ELF-1 (cell line): Measurements from ENCODE around the gene SLC24A4.

Experiments used
- DNase-seq: peaks from one replicate; pipeline ENCODE4 v3.0.0-alpha.2; 2016; ENCODE audit warnings: low read depth, low spot score

SLC24A4 gene

GRCh38 chr14:92475451-92476187, 152.7 kb downstream of the SLC24A4 start:
- DNase-seq, result no peak

- no peak for DNase-seq
Observed at GRCh38 chr14:92480856-92481255, 157.9 kb downstream of the SLC24A4 start.

GRCh38 chr14:92481386-92481785, 158.4 kb downstream of the SLC24A4 start:
- DNase-seq, result no peak

GRCh38 chr14:92481811-92482555, 159.0 kb downstream of the SLC24A4 start:
- no peak for DNase-seq

DNA sequence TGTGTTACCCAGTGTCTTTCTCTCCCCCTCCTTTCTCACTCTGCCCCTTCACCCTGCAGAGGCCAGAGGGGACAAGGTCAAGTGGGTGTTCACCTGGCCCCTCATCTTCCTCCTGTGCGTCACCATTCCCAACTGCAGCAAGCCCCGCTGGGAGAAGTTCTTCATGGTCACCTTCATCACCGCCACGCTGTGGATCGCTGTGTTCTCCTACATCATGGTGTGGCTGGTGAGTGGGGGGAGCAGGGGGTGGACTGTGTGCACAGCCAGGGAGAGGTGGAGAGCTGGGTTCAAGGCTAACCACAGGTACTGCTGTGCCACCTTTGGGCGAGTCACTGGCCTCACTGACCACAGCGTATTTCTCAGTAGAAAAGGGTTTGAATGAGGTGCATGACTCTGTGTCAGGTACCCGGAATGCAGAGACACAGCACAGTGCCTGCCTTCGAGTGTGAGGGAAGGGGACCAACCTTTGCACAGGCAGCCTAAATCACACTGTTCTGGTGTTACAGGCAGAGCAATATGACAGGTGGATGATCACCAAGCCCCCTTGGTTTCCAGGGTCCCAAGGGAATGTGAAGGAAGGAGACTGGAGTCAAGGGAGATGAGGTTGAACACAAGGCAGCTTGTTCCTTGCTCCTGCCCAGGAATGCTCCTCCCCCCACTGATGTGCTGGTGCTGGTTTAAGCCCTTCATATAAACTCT, 159.8 kb downstream of the SLC24A4 start:
- DNase-seq, result no peak

DNA sequence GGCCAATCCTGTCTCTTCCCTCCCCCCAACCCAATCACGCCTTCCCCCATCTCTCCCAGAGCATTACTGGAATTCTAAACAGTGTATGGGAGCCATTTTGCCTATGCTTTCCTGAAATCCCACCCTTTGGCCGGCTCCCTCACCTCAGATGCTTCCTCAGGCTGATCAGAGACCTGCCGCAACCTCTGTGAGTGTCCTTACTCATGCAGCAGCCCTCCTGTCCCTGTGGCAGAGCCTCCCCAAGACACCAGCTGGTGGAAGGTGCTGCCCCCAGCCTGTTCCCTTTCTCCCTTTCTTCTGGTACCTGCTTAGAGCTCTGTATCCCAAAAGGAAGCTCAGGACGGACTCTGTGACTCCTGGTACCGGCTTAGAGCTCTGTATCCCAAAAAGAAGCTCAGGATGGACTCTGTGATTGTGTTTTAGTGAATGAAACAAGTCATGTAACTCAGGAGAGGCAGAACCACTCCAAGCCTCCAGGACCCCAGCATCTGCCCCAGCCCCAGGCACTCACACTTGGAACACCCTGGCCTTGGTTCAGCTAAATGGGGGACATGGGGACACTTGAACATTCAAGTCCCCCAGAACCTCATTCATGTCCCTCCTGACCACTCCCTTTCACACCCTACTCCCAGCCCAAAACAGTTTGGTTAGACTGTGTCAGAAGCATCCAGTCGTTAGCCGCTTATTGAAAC, 161.3 kb downstream of the SLC24A4 start:
- DNase-seq, result no peak

DNA sequence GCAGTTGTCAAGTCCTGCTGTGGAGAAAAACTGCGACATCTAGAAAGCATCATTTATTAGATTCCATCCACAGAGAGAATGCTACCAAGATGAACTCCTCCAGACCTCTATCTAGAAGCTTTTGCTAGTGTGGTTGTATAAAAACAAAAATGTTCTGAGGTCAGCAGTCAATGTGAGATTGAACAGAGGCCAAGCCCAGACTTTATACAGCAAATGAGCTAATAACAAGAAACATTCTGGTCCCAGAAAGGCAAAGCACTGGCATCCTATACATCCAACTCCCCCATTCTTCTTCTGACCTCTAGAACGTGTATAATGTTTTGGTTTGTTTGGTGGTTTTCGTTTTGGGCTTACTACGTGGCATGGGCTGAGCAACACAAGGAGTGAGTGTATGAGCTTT, 163.9 kb downstream of the SLC24A4 start:
- no peak for DNase-seq

- DNase-seq, result no peak
Observed at GRCh38 chr14:92487513-92488133, 164.7 kb downstream of the SLC24A4 start.

DNA sequence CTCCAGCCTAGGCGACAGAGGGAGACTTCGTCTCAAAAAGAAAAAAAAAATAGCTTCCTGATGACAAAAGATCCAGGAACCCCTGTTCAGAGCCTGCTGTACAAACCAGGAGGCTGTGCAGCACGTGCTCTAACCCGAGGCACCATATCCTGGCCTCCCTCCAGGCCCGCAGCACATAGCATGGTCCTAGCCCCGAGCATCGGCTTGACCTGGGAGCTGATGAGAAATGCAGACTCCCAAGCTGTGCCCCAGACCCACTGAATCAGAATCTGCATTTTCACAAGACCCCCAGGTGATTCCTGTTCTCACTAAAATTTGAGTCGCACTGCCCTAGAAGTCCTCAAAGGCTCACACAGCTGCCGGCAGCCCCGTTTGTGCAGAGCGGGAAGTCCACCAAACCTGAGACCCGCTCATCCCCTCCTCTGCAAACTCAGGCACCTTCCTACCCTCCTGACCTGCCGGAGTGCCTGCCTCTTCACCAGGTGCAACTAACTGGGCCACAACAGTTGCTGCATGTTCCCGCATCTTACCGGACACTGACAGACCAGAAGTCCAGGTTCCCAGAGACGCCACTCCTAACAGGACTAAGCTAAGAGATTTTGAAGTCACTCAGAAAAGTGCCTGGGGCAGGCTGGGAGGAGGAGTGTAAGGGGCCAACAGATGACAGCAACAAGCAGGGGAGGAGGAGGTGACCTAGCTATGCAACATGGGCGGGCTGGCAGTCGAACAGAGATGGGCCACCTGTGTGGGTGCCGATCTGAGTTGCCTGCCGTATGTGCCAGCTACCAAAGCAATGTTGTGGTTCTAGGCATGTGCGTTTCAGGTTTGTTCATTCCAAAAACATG, 166.7 kb downstream of the SLC24A4 start:
- peak; percentile 66 for DNase-seq

DNA sequence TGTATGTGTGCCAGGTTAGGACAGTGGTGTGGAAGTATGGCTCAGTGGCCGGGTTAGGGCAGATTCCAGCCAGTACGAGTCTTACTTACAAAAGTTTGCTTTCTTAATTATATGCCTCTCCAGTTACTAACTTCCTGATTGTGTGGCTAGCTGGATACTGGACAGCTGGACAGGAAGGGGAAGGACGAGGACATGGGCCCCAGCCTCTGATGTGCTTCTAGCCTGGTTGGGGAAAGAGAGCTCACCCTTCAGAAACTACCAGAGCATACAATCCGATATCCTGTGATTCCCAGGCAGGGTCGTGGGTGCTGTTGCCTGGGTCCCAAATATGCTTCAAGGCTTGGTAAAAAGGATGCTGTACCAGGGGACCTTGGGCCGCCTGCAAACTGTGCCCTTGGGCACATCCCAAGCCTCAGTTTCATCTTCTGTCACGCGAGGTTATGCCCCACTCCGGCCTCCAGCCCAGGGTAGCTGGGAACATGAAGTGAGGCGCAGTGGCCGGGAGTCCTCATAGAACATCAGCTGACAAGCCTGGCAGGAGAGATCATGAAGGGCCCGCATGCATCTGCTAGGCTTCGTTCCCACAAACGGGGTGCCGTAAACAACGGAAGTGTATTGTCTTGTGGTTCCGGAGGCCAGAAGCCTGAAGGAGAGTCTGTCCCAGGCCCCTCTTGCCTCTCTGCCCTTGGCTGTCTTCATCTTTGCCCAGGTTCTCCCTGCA, 167.4 kb downstream of the SLC24A4 start:
- DNase-seq, result no peak

- no peak for DNase-seq
Observed at GRCh38 chr14:92491782-92492181, 168.8 kb downstream of the SLC24A4 start.

DNA sequence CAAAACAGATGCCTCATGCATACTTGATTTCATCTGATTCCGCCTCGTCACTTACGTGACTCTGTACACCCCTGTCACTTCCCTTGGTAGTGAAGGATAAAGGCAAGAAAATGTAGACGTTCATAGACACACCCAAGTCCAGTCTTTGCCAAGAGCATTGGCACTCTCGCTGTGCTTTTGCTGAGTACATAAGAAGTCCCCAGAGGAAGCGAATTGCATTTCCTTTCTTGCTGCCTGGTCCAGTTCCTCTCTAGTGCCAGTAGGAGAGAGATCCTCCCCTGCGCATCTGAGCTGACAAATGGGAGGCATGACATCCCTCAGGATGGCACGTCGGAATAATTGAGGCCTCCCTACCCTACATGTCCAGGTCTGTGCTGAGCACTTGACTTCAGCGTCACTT, 169.3 kb downstream of the SLC24A4 start:
- DNase-seq, result no peak

GRCh38 chr14:92493024-92493423, 170.1 kb downstream of the SLC24A4 start:
- DNase-seq, result no peak

GRCh38 chr14:92493492-92493891, 170.5 kb downstream of the SLC24A4 start:
- DNase-seq, result no peak

- DNase-seq, result no peak
Observed at GRCh38 chr14:92494512-92494911, 171.5 kb downstream of the SLC24A4 start.

GRCh38 chr14:92495027-92495426, 172.1 kb downstream of the SLC24A4 start:
- peak; percentile 28 for DNase-seq

GRCh38 chr14:92496191-92496857, 173.4 kb downstream of the SLC24A4 start:
- no peak for DNase-seq

DNA sequence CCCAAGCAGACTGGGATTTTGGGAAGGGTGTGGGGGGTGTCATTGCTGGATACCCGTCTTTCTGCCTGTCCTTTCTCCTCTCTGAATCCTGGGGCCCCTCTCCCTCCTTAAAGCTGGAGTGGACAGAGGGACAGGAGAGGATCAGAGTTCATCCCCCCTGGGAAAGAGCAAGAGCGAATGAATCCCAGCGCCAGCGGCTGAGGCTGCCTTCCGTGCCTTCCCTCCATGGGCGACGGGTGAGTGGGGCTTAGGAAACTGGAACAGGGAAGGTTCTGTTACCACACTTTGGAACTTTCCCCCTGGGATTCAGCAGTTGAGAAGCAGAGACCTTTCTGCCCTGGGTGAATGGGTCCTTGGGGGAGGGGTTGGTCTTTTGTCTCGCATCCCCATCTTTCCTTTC, 174.4 kb downstream of the SLC24A4 start:
- DNase-seq, result no peak

GRCh38 chr14:92499234-92499633, 176.3 kb downstream of the SLC24A4 start:
- no peak for DNase-seq
